Activated CD4-positive, alpha-beta T cell treated with anti-CD3 and anti-CD28 coated beads, Interleukin-2, Interleukin-4, amounts not matched to agents 100 ng/mL and 50 ng/mL, durations not matched to agents 16 hours and 8 hours (primary cell): ENCODE results near the gene TMEM18.

Experiments
- DNase-seq: peaks from one replicate; pipeline ENCODE4 v3.0.0-alpha.2; 2020; ENCODE audit warnings: low spot score

Gene TMEM18

DNA sequence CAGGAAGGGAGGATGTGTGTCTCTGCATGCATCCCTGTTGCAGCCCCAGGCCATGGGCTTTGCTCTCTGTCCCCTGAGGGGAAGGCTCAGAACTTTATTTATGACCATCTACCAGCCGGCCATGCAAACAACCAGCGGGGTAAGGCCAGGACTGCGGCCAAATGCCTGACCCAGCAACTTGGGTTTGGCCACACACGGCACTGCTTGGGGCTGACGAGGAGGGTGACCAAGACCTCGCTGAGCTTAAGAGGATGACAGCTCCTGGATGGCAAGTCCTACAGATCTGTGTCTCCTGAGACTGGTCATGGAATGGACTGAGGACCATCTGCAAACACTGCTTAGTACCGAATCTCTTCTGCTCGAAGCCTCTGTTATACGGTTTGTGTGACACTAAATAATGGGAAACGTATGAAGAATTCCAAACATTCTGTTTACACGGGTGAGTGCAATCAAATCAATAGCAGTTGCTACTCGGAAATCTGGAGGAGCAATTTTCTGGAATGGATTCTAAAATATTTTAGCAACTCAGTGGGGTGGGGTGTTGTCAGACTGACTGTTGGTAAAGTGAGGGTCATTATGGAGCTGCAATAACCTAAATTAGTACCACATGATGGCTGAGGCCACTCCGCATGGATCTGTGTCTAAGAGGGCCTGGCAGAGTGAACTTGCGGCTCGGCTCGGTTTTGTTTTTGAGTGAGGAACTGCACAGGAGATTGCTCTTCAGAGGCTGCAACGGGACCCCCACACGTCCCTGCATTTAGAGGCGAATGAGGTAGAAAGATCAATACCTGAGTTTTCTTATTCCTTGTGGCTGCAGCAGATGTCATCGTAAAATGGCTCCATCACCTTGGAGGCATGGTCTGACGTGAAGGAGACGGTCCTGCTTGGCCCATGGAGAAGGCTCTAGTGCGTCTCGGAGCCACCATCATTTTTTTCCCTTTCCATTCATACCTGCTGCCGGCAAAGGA is 26.6 kb downstream of the TMEM18 start:
- DNase-seq, result no peak

GRCh38 chr2:649426-650342 is 27.5 kb downstream of the TMEM18 start:
- DNase-seq, result no peak

GRCh38 chr2:648476-649424 is 28.5 kb downstream of the TMEM18 start:
- no peak for DNase-seq

GRCh38 chr2:647691-648231 is 29.4 kb downstream of the TMEM18 start:
- DNase-seq, result no peak

DNA sequence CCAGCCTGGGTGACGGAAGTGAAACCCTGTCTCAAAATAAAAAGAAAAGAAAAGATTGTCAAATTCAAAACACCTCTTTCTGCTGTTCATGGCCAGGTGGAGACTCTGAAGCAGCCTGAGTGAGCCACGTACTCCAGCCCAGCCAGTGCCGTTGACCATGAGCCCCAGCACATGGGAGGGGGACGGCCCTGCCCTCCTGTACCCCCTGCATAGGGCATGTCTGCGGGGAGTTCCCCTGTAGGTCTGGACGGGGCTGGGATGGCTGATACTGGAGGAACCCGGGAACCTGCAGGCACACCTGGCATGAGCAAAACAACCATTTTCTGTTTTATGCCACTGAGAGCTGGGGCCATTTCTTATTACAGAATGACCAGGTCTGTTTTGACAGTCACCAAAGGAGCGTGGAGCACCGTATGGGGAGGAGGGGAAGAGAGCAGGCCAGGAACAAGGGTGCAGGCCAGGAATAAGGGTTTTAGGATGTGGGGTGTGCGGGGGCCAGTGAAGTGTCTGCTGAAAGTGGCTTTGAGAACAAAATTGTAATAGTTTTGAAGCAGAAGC is 30.1 kb downstream of the TMEM18 start:
- no peak for DNase-seq

- DNase-seq, result no peak
These were observed 32.3 kb downstream of the TMEM18 start for GRCh38 chr2:644871-645270.

GRCh38 chr2:643761-644160 is 33.4 kb downstream of the TMEM18 start:
- DNase-seq, result no peak

DNA sequence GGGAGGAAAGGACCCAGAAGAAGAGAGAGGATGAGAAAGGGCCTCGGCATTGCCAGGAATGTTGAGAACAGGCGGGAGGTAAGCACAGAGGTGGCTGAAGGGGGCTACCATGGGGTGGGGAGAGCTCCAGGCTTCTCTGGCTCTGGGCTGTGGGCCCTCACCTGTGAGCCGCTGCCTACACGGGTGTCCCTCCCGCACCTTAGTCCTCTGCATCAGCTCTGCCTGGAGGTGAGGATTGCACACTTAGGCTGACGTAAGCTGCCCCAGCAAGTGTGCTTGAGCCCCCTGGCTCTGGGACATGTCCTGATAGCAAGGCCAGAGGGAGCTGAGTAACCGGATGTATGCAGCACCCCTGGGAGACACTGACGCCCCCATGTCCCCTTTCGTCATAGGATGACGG is 33.9 kb downstream of the TMEM18 start:
- no peak for DNase-seq

- no peak for DNase-seq
These were observed 35.1 kb downstream of the TMEM18 start for GRCh38 chr2:641872-642815.

- DNase-seq, result no peak
These were observed 35.9 kb downstream of the TMEM18 start for GRCh38 chr2:641164-641871.

DNA sequence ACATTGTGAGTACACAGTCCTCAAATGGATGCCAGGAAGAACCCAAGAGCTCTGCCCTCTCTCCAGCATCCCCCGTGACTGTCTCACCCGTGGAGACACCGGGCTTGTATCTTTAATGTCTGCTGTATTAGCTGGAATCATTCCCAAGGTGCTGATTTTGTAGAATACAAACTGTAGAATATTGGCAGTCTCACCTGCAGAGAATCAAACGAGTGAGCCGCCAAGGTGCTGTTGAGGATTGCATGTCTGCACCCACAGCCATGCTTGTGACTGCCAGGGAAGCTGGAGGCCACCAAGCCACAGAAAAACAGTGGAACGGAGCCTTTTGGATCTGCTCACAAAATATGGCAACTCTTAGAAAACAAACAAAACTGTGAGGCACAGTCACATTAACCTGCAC is 37.5 kb downstream of the TMEM18 start:
- no peak for DNase-seq

- no peak for DNase-seq
These were observed 39.4 kb downstream of the TMEM18 start for GRCh38 chr2:637804-638203.

- no peak for DNase-seq
These were observed 39.8 kb downstream of the TMEM18 start for GRCh38 chr2:637406-637776.

- peak; percentile 27 for DNase-seq
These were observed 40.4 kb downstream of the TMEM18 start for GRCh38 chr2:636641-637405.

GRCh38 chr2:635687-636621 is 41.3 kb downstream of the TMEM18 start:
- no peak for DNase-seq

DNA sequence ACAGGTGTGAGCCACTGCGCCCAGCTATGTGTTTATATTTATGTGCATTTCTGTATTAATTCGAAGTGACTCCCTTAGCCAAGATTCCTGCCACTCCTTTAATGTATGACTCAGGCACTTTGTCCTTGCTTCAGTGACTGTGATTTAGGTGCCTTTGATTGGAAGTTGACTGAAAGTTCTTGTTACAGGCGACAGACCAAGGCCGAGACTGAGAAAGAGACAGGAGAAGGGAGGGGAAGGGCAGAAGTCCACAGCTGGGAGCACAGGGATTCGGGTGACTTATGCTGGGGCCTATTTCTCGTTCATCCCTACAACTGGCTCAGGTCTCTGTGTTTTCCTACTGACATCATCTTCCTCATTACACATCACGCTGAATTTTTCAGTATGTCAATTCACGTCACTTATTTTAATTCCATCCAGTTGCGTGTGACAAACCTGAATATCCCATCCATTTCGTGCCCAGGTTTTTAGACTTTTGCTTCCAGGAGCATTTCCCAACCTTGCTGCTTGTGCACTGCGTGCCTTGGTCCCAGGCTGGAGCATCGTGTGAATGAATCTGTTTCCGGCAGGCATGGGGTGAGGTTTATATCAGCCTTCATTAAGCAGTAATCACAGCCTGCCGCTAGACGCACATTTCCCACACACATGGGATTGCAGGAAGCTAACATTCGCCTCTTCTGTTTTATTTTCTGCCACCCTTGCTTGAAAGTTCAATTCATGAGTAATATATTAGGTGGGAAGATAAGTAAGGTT is 42.4 kb downstream of the TMEM18 start:
- DNase-seq, result no peak

DNA sequence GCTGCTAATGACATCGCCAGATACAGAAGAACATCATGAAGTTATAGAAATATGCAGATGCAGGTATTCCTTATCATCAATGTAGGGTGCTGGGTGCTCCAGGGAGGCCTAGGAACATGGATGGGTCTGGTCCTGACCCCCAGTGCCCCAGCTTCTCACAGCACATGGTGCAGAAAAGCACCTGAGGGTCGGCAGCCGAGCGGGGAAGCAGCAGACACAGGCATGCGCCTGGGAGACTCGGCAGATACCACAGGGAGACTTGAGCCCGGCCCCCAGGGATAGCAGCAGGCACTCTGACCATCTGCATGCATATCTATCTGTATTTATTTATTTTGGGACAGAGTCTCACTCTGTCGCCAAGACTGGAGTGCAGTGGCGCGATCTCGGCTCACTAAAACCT is 43.2 kb downstream of the TMEM18 start:
- no peak for DNase-seq
